ENCODE data around the gene RAB27A. TPM values are rescaled to one million over a fixed set of nuclear protein-coding genes. Genes with fewer than 3 reads are reported as not detected.

Gene RAB27A
- total RNA-seq, 1 donor from 2014 or later = 16.2 TPM

Other genes with a start within 250 kb of the RAB27A start
- 88.9 TPM for gene RSL24D1, start 92.9 kb downstream of the RAB27A start, total RNA-seq
- gene PIGBOS1, start 29.3 kb upstream of the RAB27A start, total RNA-seq = 8.6 TPM
- 6.4 TPM for gene PIGB, start 29.4 kb upstream of the RAB27A start, total RNA-seq
- gene CCPG1, start 118.5 kb upstream of the RAB27A start, total RNA-seq = 49.1 TPM
- not detected for gene PIERCE2, start 118.7 kb upstream of the RAB27A start, total RNA-seq
- 3.1 TPM for gene DNAAF4, start 218.4 kb upstream of the RAB27A start, total RNA-seq